ENCODE data around the gene SEC16B.

- TF ChIP-seq POLR2A (IDR thresholded peaks at IDR 0.05) (no peak), CTCF (IDR thresholded peaks at IDR 0.05) (no peak), POLR2AphosphoS5 (IDR thresholded peaks at IDR 0.05) (no peak)
These were observed 11.8 kb downstream of the SEC16B start for GRCh38 chr1:177958092-177958491.

Measured in gastroesophageal sphincter (tissue), 3 donors.